Right cardiac atrium (tissue), 5 donors: ENCODE data around the gene FCAMR. TPM values are rescaled to one million over a fixed set of nuclear protein-coding genes. Genes with fewer than 3 reads are reported as not detected.

Source experiments
- ATAC-seq, 2 donors: fragments of 200-7000 bp; cut with Tn5 transposase; one replicate each; pipeline versions ENCODE4 v1.8.0 to v1.9.1; 2020; ENCODE audit warnings: moderate library complexity in 2 of 2, mild to moderate bottlenecking in 1 of 2
- DNase-seq, 3 donors: peaks; one replicate each; pipeline ENCODE4 v3.0.0-alpha.2; 2020
- H3K27ac ChIP-seq: one replicate; pipeline ENCODE4 v1.5.1; 2013; ENCODE audit warnings: mild to moderate bottlenecking, low read length, control low read depth, moderate library complexity
- H3K27me3 ChIP-seq: one replicate; pipeline ENCODE4 v1.6.1; 2013; ENCODE audit not compliant: control insufficient read depth, insufficient read depth
- H3K4me1 ChIP-seq: one replicate; pipeline ENCODE4 v1.6.1; 2013; ENCODE audit warnings: low read length; ENCODE audit not compliant: control insufficient read depth, insufficient read depth
- H3K4me3 ChIP-seq: one replicate; pipeline ENCODE4 v1.5.1; 2013; ENCODE audit warnings: low read length, control low read depth
- H3K9me3 ChIP-seq: one replicate; pipeline ENCODE4 v1.6.1; 2013; ENCODE audit warnings: low read length; ENCODE audit not compliant: control insufficient read depth
- WGBS: extraction: QIAGEN DNeasy Blood & Tissue Kit; methylation state at CpG from one replicate; pipeline ENCODE4 v1.1.7; 2013; 5-methylcytosine and 5-hydroxymethylcytosine counted together
- intact Hi-C, 4 donors: fragments of 100-400 bp; cut with DNase I; formaldehyde crosslinking; loops; one replicate each; pipeline versions ENCODE4 v1.11.0 to v1.14.0; 2022 to 2023
- polyA plus RNA-seq: library from polyadenylated mRNA; stranded (reverse); fragments of 200-250 nt; gene quantifications from one replicate; pipeline ENCODE4 v1.2.3, GENCODE V29; 2013
- total RNA-seq, 4 donors: library from RNA; stranded (reverse); fragmentation: NEBNext Ultra II Directional; extraction: Animal tissue kit (Norgen Biotek cat#: 25700); gene quantifications; one replicate each; pipeline ENCODE4 v1.2.1, GENCODE V29; 2021
- donor health status: healthy with polysubstance abuse.
- donor health status: DM: no; HTN: yes; CAD: no.
- donor health status: DM: no; HTN: no; CAD: no.
- donor health status: DM: no; HTN: yes; CAD: no; lungs with severe emphysema.
- donor health status: DM: yes; HTN: yes; CAD: no.

Gene FCAMR
- total and polyA plus RNA-seq, 5 donors = not detected

- ATAC-seq (no peak), DNase-seq (no peak)
- Histone ChIP-seq H3K9me3 (no peaks in the 10 kb centered on the region), H3K27me3 (no peaks in the 10 kb centered on the region), H3K27ac (no peak overlapping the region), H3K4me1 (no peaks in the 10 kb centered on the region), H3K4me3 (no peak overlapping the region)
- 65% methylated on average over 2 of the region's 2 CpGs for WGBS
- intact Hi-C loops = no loop called here
These were observed 882 bp upstream of the FCAMR start for GRCh38 chr1:206971029-206971655.

- ATAC-seq (no peak), DNase-seq (no peak)
- no peaks in the 10 kb centered on the region for H3K9me3 ChIP-seq
- H3K27me3 ChIP-seq = no peaks in the 10 kb centered on the region
- H3K27ac ChIP-seq = no peak overlapping the region
- 27% methylated on average over 5 of the region's 5 CpGs for WGBS
- intact Hi-C loops = no loop called here
- no peak overlapping the region for H3K4me3 ChIP-seq
- no peaks in the 10 kb centered on the region for H3K4me1 ChIP-seq
These were observed 1.2 kb downstream of the FCAMR start for GRCh38 chr1:206969090-206969489.

- intact Hi-C loops = no loop called here
- Histone ChIP-seq H3K27me3 (no peaks in the 10 kb centered on the region), H3K4me3 (no peak overlapping the region), H3K27ac (no peak overlapping the region), H3K4me1 (no peaks in the 10 kb centered on the region), H3K9me3 (no peaks in the 10 kb centered on the region)
- DNase-seq = no peak
- no peak for ATAC-seq
- WGBS = 62% methylated on average over 8 of the region's 8 CpGs
These were observed 3.0 kb downstream of the FCAMR start for GRCh38 chr1:206967096-206967849.

GRCh38 chr1:206965781-206966180 lies 4.5 kb downstream of the FCAMR start:
- H3K4me1 ChIP-seq = no peaks in the 10 kb centered on the region
- 84% methylated on average over 2 of the region's 2 CpGs for WGBS
- DNase-seq (no peak), ATAC-seq (no peak)
- no peak overlapping the region for H3K4me3 ChIP-seq
- intact Hi-C loops = no loop called here
- H3K27me3 ChIP-seq = no peaks in the 10 kb centered on the region
- no peak overlapping the region for H3K27ac ChIP-seq
- H3K9me3 ChIP-seq = no peaks in the 10 kb centered on the region

- ATAC-seq (no peak), DNase-seq (no peak)
- Histone ChIP-seq H3K27me3 (no peaks in the 10 kb centered on the region), H3K4me3 (no peak overlapping the region), H3K4me1 (no peaks in the 10 kb centered on the region), H3K27ac (no peak overlapping the region), H3K9me3 (no peaks in the 10 kb centered on the region)
- WGBS = 74% methylated on average over 1 of the region's 1 CpG
- intact Hi-C loops = no loop called here
These were observed 6.5 kb downstream of the FCAMR start for GRCh38 chr1:206963740-206964139.

GRCh38 chr1:206963119-206963712 lies 7.0 kb downstream of the FCAMR start:
- no peak for ATAC-seq
- Histone ChIP-seq H3K9me3 (no peaks in the 10 kb centered on the region), H3K4me3 (no peak overlapping the region), H3K27me3 (no peaks in the 10 kb centered on the region), H3K4me1 (no peaks in the 10 kb centered on the region), H3K27ac (no peak overlapping the region)
- intact Hi-C loops = no loop called here
- 83% methylated on average over 5 of the region's 5 CpGs for WGBS
- DNase-seq = no peak

- DNase-seq = no peak
- H3K27ac ChIP-seq = no peak overlapping the region
- no peaks in the 10 kb centered on the region for H3K4me1 ChIP-seq
- ATAC-seq = no peak
- intact Hi-C loops = no loop called here
- no peaks in the 10 kb centered on the region for H3K9me3 ChIP-seq
- no peak overlapping the region for H3K4me3 ChIP-seq
- no peaks in the 10 kb centered on the region for H3K27me3 ChIP-seq
- WGBS = 79% methylated on average over 7 of the region's 7 CpGs
These were observed 8.0 kb downstream of the FCAMR start for GRCh38 chr1:206962272-206962671.

- Histone ChIP-seq H3K4me3 (no peak overlapping the region), H3K27me3 (no peaks in the 10 kb centered on the region), H3K9me3 (no peaks in the 10 kb centered on the region), H3K27ac (no peak overlapping the region), H3K4me1 (no peaks in the 10 kb centered on the region)
- intact Hi-C loops = no loop called here
- WGBS = 78% methylated on average over 3 of the region's 3 CpGs
- ATAC-seq (no peak), DNase-seq (no peak)
These were observed 8.6 kb downstream of the FCAMR start for GRCh38 chr1:206961668-206962067.

- no peak for DNase-seq
- intact Hi-C loops = no loop called here
These were observed 9.4 kb downstream of the FCAMR start for GRCh38 chr1:206960676-206961386.

GRCh38 chr1:206958144-206958543 lies 12.1 kb downstream of the FCAMR start:
- ATAC-seq (no peak), DNase-seq (no peak)
- Histone ChIP-seq H3K4me1 (no peaks in the 10 kb centered on the region), H3K27me3 (no peaks in the 10 kb centered on the region), H3K4me3 (no peak overlapping the region), H3K9me3 (no peaks in the 10 kb centered on the region), H3K27ac (no peak overlapping the region)
- intact Hi-C loops = no loop called here
- WGBS = 95% methylated on average over 2 of the region's 2 CpGs

More at GRCh38 chr1:206960676-206961386, 9.4 kb downstream of the FCAMR start:
- no peaks in the 10 kb centered on the region for H3K4me1 ChIP-seq
- H3K4me3 ChIP-seq = no peak overlapping the region
- ATAC-seq = no peak
- WGBS = 85% methylated on average over 6 of the region's 6 CpGs
- no peaks in the 10 kb centered on the region for H3K9me3 ChIP-seq
- H3K27ac ChIP-seq = no peak overlapping the region
- H3K27me3 ChIP-seq = no peaks in the 10 kb centered on the region

GRCh38 chr1:206957639-206958038 lies 12.6 kb downstream of the FCAMR start:
- DNase-seq (no peak), ATAC-seq (no peak)
- Histone ChIP-seq H3K27me3 (no peaks in the 10 kb centered on the region), H3K27ac (no peak overlapping the region), H3K4me3 (no peak overlapping the region), H3K4me1 (no peaks in the 10 kb centered on the region), H3K9me3 (no peaks in the 10 kb centered on the region)
- WGBS = 86% methylated on average over 5 of the region's 5 CpGs
- intact Hi-C loops = no loop called here
